AG09309 (cell line): ENCODE measurements around the gene RRBP1.

Experiments used
- DNase-seq: peaks from one replicate; pipeline ENCODE4 v3.0.0-alpha.2; 2010; ENCODE audit warnings: low read depth
- H3K4me3 ChIP-seq: 2 replicates; pipeline ENCODE4 v1.5.1; 2011; ENCODE audit warnings: mild to moderate bottlenecking, low read depth, low read length, moderate library complexity; ENCODE audit not compliant: control insufficient read depth
- CTCF ChIP-seq: IDR thresholded peaks from 2 replicates; pipeline ENCODE4 v1.5.1; 2011; ENCODE audit warnings: mild to moderate bottlenecking, low read depth, low read length, inconsistent platforms; ENCODE audit not compliant: insufficient read depth, control insufficient read depth; ENCODE audit errors: missing control alignments

Gene RRBP1

GRCh38 chr20:17646961-17647301, 35.1 kb downstream of the RRBP1 start:
- H3K4me3 ChIP-seq = no peak overlapping the region
- DNase-seq = no peak
- no peak for TF ChIP-seq CTCF

GRCh38 chr20:17646209-17646960, 35.7 kb downstream of the RRBP1 start:
- no peak for TF ChIP-seq CTCF
- no peak overlapping the region for H3K4me3 ChIP-seq
- no peak for DNase-seq

- DNase-seq = no peak
- no peak overlapping the region for H3K4me3 ChIP-seq
- no peak for TF ChIP-seq CTCF
These were observed 36.4 kb downstream of the RRBP1 start for GRCh38 chr20:17645546-17646208.

GRCh38 chr20:17645010-17645409, 37.0 kb downstream of the RRBP1 start:
- TF ChIP-seq CTCF = no peak
- no peak overlapping the region for H3K4me3 ChIP-seq
- no peak for DNase-seq

- H3K4me3 ChIP-seq = no peak overlapping the region
- DNase-seq = no peak
- no peak for TF ChIP-seq CTCF
These were observed 37.6 kb downstream of the RRBP1 start for GRCh38 chr20:17644451-17644850.

- H3K4me3 ChIP-seq = no peak overlapping the region
- no peak for DNase-seq
- TF ChIP-seq CTCF = no peak
These were observed 38.4 kb downstream of the RRBP1 start for GRCh38 chr20:17643531-17644188.
